ENCODE measurements around the gene TDRD9. TPM values are rescaled to one million over a fixed set of nuclear protein-coding genes. Genes with fewer than 3 reads are reported as not detected.

The TDRD9 gene
- total RNA-seq = 1 to 10 TPM; 1.1 to 1.2 TPM

GRCh38 chr14:103928011-103928890, at the start of gene TDRD9:
TDRD9 (plus strand) TSS chr14:103928456; CDS start chr14:103928510, 54 bp downstream.
- Mint-ChIP-seq H3K27me3 (peaks cover 3% of the 10 kb centered on the region), H3K36me3 (no peaks in the 10 kb centered on the region), H3K27ac (no peak within 1 kb of the TSS), H3K4me1 (peaks cover 9% of the 10 kb centered on the region), H3K4me3 (no peak within 1 kb of the TSS), H3K9me3 (ENCODE audit: low read depth) (no peaks in the 10 kb centered on the region)
- CTCF ChIA-PET = interaction anchor here (0.7 to 1.1 kb wide), 2 partner anchors 18 to 27 kb away, joined by 3 read pairs; no protein-coding TSS in a partner anchor
- DNase-seq (no peak), ATAC-seq (no peak)

GRCh38 chr14:103879118-103879569, 49.1 kb upstream of the TDRD9 start:
- DNase-seq (no peak), ATAC-seq (no peak)
- Mint-ChIP-seq H3K27me3 (no peaks in the 10 kb centered on the region), H3K4me3 (peak overlapping the region; percentile 33), H3K27ac (no peak overlapping the region), H3K9me3 (ENCODE audit: low read depth) (no peaks in the 10 kb centered on the region), H3K4me1 (peaks cover 22% of the 10 kb centered on the region), H3K36me3 (no peaks in the 10 kb centered on the region)
- CTCF ChIA-PET = interaction anchor here (1.7 to 3.0 kb wide), 3 partner anchors 10 to 31 kb away, joined by 3 to 17 read pairs (median 5); no protein-coding TSS in a partner anchor

- CTCF ChIA-PET = interaction anchor here (0.9 to 3.0 kb wide), 3 partner anchors 21 to 71 kb away, joined by 3 to 17 read pairs (median 5); no protein-coding TSS in a partner anchor
- no peaks in the 10 kb centered on the region for H3K27me3 Mint-ChIP-seq
- ATAC-seq = no peak
- no peak overlapping the region for H3K27ac Mint-ChIP-seq
- peaks cover 20% of the 10 kb centered on the region for H3K4me1 Mint-ChIP-seq
- no peaks in the 10 kb centered on the region for H3K9me3 Mint-ChIP-seq (ENCODE audit: low read depth)
- no peak for DNase-seq
- H3K36me3 Mint-ChIP-seq = no peaks in the 10 kb centered on the region
- H3K4me3 Mint-ChIP-seq = peak overlapping the region; percentile 33
Observed at GRCh38 chr14:103879570-103880347, 48.5 kb upstream of the TDRD9 start.

GRCh38 chr14:103880348-103881267, 47.6 kb upstream of the TDRD9 start:
- peaks cover 15% of the 10 kb centered on the region for H3K4me1 Mint-ChIP-seq
- no peak overlapping the region for H3K27ac Mint-ChIP-seq
- CTCF ChIA-PET = interaction anchor here (0.9 to 2.3 kb wide), 3 partner anchors 20 to 72 kb away, joined by 3 to 5 read pairs (median 5); no protein-coding TSS in a partner anchor
- DNase-seq = no peak
- no peaks in the 10 kb centered on the region for H3K27me3 Mint-ChIP-seq
- H3K9me3 Mint-ChIP-seq (ENCODE audit: low read depth) = no peaks in the 10 kb centered on the region
- peak overlapping the region; percentile 33 for H3K4me3 Mint-ChIP-seq
- ATAC-seq = no peak
- H3K36me3 Mint-ChIP-seq = no peaks in the 10 kb centered on the region

GRCh38 chr14:103881268-103882201, 46.7 kb upstream of the TDRD9 start:
- CTCF ChIA-PET = interaction anchor here (0.6 to 2.3 kb wide), 4 partner anchors 8 to 1620 kb away, joined by 3 to 5 read pairs (median 4); no protein-coding TSS in a partner anchor
- Mint-ChIP-seq H3K9me3 (ENCODE audit: low read depth) (no peaks in the 10 kb centered on the region), H3K4me3 (no peak overlapping the region), H3K36me3 (no peaks in the 10 kb centered on the region), H3K4me1 (peaks cover 15% of the 10 kb centered on the region), H3K27ac (no peak overlapping the region), H3K27me3 (no peaks in the 10 kb centered on the region)
- no peak for DNase-seq
- ATAC-seq = no peak

GRCh38 chr14:103882503-103883262, 45.6 kb upstream of the TDRD9 start:
- no peaks in the 10 kb centered on the region for H3K27me3 Mint-ChIP-seq
- H3K9me3 Mint-ChIP-seq (ENCODE audit: low read depth) = no peaks in the 10 kb centered on the region
- CTCF ChIA-PET = interaction anchor here (1.6 to 2.0 kb wide), 2 partner anchors 18 kb away, joined by 5 to 6 read pairs; no protein-coding TSS in a partner anchor
- H3K36me3 Mint-ChIP-seq = no peaks in the 10 kb centered on the region
- no peak overlapping the region for H3K27ac Mint-ChIP-seq
- no peak overlapping the region for H3K4me3 Mint-ChIP-seq
- H3K4me1 Mint-ChIP-seq = peaks cover 15% of the 10 kb centered on the region
- ATAC-seq = no peak
- DNase-seq = no peak

GRCh38 chr14:103883263-103883523, 45.1 kb upstream of the TDRD9 start:
- no peak for DNase-seq
- CTCF ChIA-PET = interaction anchor here (2.0 kb wide), 1 partner anchor 18 kb away, joined by 6 read pairs; no protein-coding TSS in a partner anchor
- peaks cover 15% of the 10 kb centered on the region for H3K4me1 Mint-ChIP-seq
- no peaks in the 10 kb centered on the region for H3K36me3 Mint-ChIP-seq
- no peak overlapping the region for H3K27ac Mint-ChIP-seq
- H3K27me3 Mint-ChIP-seq = no peaks in the 10 kb centered on the region
- H3K9me3 Mint-ChIP-seq (ENCODE audit: low read depth) = no peaks in the 10 kb centered on the region
- H3K4me3 Mint-ChIP-seq = no peak overlapping the region
- no peak for ATAC-seq

- DNase-seq (no peak), ATAC-seq (no peak)
- Mint-ChIP-seq H3K4me3 (no peak overlapping the region), H3K27ac (no peak overlapping the region), H3K9me3 (ENCODE audit: low read depth) (no peaks in the 10 kb centered on the region), H3K27me3 (no peaks in the 10 kb centered on the region), H3K36me3 (no peaks in the 10 kb centered on the region), H3K4me1 (peaks cover 8% of the 10 kb centered on the region)
- CTCF ChIA-PET = interaction anchor here (1.2 to 2.0 kb wide), 2 partner anchors 16 to 25 kb away, joined by 3 to 6 read pairs; no protein-coding TSS in a partner anchor
Observed at GRCh38 chr14:103884854-103885253, 43.4 kb upstream of the TDRD9 start.

GRCh38 chr14:103885509-103885932, 42.7 kb upstream of the TDRD9 start:
- H3K27me3 Mint-ChIP-seq = no peaks in the 10 kb centered on the region
- no peaks in the 10 kb centered on the region for H3K9me3 Mint-ChIP-seq (ENCODE audit: low read depth)
- H3K36me3 Mint-ChIP-seq = no peaks in the 10 kb centered on the region
- peaks cover 2% of the 10 kb centered on the region for H3K4me1 Mint-ChIP-seq
- no peak for DNase-seq
- H3K4me3 Mint-ChIP-seq = no peak overlapping the region
- H3K27ac Mint-ChIP-seq = no peak overlapping the region
- CTCF ChIA-PET = no interaction called here
- ATAC-seq = no peak

- Mint-ChIP-seq H3K4me3 (no peak overlapping the region), H3K4me1 (no peaks in the 10 kb centered on the region), H3K27ac (no peak overlapping the region), H3K36me3 (no peaks in the 10 kb centered on the region), H3K9me3 (ENCODE audit: low read depth) (no peaks in the 10 kb centered on the region), H3K27me3 (no peaks in the 10 kb centered on the region)
- CTCF ChIA-PET = interaction anchor here (0.5 kb wide), 1 partner anchor 21 kb away, joined by 4 read pairs; no protein-coding TSS in a partner anchor
- no peak for ATAC-seq
- DNase-seq = no peak
Observed at GRCh38 chr14:103886304-103887169, 41.7 kb upstream of the TDRD9 start.

GRCh38 chr14:103887170-103887501, 41.1 kb upstream of the TDRD9 start:
- ATAC-seq = no peak
- Mint-ChIP-seq H3K4me3 (no peak overlapping the region), H3K4me1 (no peaks in the 10 kb centered on the region), H3K9me3 (ENCODE audit: low read depth) (no peaks in the 10 kb centered on the region), H3K36me3 (no peaks in the 10 kb centered on the region), H3K27me3 (no peaks in the 10 kb centered on the region), H3K27ac (no peak overlapping the region)
- no peak for DNase-seq
- CTCF ChIA-PET = interaction anchor here (0.7 kb wide), 1 partner anchor 14 kb away, joined by 3 read pairs; no protein-coding TSS in a partner anchor

All from activated CD8-positive, alpha-beta memory T cell treated with anti-CD3 and anti-CD28 coated beads, Interleukin-2, amount 10 ng/mL, durations not matched to agents 7 days and 5 days (primary cell).